GM20431 (cell line): ENCODE data around the gene OR5M10.
"Not testable (repeated sequence)": the region's sequence is repeated elsewhere in the genome, so short reads cannot be mapped to it uniquely, and the experiment has no call there.

ENCODE experiments used
- in situ Hi-C: fragments of 300-500 bp; cut with MseI, MboI; formaldehyde crosslinking; loops from one replicate; pipeline ENCODE4 v1.15.0; 2020; ENCODE audit warnings: low sequenced_read_pairs; ENCODE audit not compliant: unreplicated experiment

The OR5M10 gene

DNA sequence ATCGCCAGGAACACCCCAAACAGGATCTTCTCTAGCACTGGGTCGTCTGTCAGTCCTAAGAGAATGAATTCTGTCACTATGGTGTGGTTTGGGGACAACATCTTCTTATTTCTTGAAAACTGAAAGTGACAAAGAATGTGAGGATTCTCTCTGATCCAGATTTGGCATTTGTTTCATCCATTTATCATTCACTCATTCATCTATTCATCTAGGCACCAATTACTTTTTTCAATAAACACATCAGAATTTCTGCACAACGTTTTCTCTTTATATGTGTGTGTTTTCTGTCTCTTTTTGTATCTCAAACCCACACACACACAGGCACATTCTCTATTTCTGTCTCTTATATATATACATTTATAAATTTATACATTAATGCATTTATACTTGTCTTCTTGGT is at the start of gene OR5M10:
OR5M10 (minus strand) TSS at position 101 of the 400 bp plus-strand sequence; CDS start at position 101, 0 bp downstream.
- in situ Hi-C loops = no loop called here

DNA sequence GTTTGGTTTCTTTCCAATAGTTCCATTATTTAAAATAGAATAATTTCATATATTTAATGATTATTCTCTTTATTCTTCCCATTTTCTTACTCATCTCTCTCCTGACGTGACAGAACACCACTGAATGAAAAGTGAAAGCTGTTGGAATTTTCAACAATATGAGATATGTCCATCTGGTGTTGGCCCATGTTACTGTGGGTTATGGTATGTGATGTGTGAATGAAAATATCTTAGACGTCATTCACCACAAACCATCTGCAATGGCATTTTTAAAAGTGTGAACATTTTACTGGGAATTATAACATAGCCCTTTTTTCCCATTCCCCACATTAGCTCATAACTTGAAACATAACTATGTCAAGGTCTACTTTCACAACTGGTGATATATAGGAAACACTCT is 48.4 kb upstream of the OR5M10 start:
- in situ Hi-C loops = no loop called here

DNA sequence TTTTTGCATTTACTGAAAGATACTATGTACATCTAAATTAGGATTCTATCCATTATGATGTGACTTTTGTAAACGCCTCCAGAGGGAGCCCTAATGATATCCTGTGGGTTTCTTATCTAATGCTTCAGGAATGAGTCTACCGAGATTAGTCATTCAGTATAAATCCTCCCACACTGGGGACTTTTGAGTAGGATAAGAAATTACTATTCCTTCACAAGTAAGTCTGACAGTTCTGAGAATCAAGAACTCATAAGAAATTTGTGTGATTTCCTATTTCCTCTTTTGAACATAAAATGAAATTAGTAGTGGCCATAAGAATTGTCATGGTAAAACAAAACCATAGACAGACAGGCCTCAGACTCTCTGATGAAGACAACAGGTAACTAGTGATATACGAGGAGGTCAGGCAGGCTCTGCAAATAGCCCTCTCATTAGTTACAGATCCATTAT is 47.2 kb upstream of the OR5M10 start:
- in situ Hi-C loops = no loop called here

DNA sequence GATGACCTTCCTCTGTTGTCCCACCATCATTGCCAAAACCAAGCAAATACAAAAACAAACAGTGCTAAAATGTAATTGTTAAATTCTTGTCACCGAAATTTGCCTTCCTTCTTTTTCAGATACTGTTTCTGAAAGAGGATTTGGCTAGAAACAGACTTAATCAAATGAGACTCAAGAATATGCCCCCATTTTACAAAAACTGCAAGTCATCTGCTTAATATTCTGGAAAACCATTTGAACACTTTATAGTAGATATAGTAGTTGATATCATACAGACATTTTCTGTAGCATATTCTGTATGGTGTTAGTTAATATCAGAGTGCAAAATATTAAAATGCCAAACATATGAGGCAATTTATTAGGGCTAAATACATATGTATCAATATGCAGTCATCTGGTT is 33.7 kb upstream of the OR5M10 start:
- in situ Hi-C loops = no loop called here

DNA sequence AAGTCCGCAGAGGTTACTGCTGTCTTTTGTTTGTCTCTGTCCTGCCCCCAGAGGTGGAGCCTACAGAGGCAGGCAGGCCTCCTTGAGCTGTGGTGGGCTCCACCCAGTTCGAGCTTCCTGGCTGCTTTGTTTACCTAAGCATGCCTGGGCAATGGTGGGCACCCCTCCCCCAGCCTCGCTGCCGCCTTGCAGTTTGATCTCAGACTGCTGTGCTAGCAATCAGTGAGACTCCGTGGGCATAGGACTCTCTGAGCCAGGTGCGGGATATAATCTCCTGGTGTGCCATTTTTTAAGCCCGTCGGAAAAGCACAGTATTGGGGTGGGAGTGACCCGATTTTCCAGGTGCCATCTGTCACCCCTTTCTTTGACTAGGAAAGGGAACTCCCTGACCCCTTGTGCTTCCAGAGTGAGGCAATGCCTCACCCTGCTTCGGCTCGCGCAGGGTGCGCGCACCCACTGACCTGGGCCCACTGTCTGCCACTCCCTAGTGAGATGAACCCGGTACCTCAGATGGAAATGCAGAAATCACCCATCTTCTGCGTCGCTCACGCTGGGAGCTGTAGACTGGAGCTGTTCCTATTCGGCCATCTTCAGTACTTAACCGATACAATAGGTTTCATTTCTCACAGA is 14.7 kb upstream of the OR5M10 start:
- in situ Hi-C loops = not testable (repeated sequence)

DNA sequence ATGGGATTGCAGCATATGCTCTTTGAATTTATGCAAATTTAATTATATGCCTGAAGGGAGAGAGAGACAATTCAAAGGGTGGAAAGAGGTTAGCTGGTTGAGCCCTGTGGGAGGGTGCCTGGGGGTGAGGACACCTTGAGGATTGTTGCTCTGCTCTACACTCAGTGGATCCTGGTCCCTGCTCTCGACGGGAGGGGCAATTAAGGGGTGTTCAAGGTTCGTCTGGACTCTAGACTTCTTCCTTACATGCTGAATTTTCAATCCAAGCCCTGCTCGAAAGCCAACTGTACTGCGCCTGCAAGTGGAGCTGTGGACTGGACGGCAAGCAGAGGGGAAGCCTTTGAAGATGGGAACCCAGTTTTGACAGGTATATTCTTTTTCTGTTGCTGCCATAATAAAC is 18.9 kb downstream of the OR5M10 start:
- in situ Hi-C loops = no loop called here

DNA sequence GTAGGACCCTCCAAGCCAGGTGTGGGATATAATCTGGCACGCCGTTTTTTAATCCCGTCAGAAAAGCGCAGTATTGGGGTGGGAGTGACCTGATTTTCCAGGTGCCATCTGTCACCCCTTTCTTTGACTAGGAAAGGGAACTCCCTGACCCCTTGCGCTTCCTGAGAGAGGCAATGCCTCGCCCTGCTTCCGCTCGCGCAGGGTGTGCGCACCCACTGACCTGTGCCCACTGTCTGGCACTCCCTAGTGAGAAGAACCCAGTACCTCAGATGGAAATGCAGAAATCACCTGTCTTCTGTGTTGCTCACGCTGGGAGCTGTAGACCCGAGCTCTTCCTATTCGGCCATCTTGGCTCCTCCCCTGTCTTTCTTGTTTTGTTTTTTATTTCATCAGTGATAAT is 22.8 kb downstream of the OR5M10 start:
- in situ Hi-C loops = not testable (repeated sequence)

DNA sequence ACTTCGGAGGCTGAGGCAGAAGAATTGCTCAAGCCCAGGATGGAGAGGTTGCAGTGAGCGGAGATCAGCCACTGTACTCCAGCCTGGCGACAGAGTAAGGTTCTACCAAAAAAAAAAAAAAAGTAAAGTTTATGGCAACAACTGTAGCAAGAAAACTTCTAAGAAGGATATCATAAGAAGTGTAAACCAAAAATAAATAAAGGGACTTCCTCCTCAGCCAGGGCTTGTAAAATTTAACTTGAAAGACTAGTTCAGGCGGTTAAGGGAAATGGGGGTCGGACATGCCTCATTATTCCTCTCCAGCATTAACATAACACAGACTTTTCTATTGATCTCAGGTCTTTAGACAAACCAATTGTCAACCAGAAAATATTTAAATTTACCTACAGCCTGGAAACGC is 32.0 kb downstream of the OR5M10 start:
- in situ Hi-C loops = no loop called here

DNA sequence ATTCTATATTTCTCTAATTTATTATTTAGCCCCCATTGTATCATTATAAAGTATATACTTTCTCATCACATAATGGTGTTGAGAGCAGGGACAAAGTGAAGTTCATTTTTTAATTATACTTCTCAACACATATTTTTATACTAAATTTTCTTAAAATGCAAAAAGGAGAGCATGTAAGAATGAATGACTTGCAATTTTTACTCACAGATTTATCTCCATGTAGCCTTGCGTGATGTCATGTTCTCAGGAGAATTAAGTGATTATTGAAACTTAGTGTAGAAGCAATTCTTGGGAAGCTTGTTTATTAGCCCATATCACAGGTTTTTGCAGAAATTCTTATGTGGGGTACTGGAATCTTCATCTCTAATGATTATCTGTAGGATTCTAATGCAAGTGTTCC is 33.8 kb downstream of the OR5M10 start:
- in situ Hi-C loops = no loop called here

DNA sequence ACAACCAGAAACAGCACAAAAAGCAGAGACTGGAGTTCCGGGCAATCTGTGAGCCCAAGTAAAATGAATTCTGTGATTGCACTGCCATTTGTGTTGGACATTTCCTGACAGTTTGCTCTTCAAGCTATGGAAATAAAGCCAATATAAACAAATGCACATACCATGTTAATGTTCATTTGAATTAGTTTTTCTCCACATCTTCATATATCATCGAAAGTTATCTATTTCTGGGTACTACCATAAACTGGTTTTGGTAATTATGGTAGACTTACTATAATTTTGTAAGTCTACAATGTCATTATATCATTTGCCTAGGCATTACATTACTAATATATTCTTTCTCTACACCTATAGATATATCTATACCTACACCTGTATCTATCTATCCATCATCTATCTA is 34.4 kb downstream of the OR5M10 start, which contains the start of gene OR5M11:
OR5M11 (minus strand) TSS at position 101 of the 400 bp plus-strand sequence; CDS start at position 101, 0 bp downstream.
- in situ Hi-C loops = no loop called here

DNA sequence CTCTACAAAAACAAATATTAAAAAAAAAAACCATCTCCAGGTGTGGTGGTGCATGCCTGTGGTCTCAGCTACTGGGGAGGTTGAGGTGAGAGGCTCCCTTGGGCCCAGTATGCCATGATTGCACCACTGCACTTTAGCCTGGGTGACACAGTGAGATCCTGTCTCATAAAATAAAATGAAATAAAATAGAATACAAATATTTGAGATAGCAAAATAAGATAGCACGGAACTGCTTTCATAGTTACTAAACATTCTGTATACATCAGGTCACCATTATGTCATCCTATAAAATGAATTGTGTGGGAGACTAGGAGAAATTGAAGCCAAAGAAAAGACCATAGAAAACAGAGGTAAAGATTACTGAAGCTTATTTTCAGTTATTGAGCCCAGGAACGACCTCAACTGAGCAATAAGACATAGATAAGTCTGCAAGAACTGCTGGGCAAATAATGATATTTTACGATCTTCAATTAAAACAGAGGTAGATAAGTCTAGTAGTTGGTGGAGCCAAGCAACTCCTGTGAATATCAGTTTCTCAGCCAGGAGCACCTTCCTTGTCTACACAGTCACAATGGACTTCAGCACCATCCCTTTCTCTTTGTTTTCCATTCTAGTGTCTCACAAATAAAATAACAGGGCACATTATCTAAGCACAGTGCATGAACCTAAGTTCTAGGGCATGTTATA is 44.3 kb downstream of the OR5M10 start:
- in situ Hi-C loops = no loop called here

DNA sequence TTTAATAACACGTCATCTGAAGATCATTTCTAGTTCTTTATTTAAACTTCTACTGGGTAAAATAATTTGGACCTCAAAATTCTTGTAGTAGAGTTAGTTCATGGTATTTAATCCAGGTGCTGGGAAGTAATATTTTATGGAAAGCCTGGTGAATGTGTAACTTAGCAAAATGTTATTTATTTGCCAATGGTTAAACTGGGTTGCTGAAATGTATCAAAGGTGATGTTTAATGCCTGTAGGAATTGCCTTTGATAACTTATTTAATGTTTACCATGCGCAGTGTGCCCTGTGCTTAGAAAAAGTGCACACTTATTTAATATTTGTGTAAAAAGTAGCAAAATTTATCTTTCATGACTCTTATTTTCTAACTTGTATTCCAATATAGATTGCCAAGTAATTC is 45.7 kb downstream of the OR5M10 start:
- in situ Hi-C loops = no loop called here
